ENCODE results near the gene SOCS1.

The SOCS1 gene

GRCh38 chr16:11241480-11242204 is 14.4 kb downstream of the SOCS1 start:
- TF ChIP-seq EZH2phosphoT487 (IDR thresholded peaks at IDR 0.05; ENCODE audit: borderline replicate concordance) (no peak), CTCF (conservative IDR thresholded peaks at IDR 0.05; ENCODE audit: low read length) (no peak)
- H4K20me1 ChIP-seq (ENCODE audit: insufficient read depth, low read length, poor library complexity, severe bottlenecking): no peaks in the 10 kb centered on the region
- H3K9ac ChIP-seq (ENCODE audit: low read depth, low read length, poor library complexity, severe bottlenecking): no peak overlapping the region

GRCh38 chr16:11240636-11241473 is 15.1 kb downstream of the SOCS1 start:
- Histone ChIP-seq H3F3A (ENCODE audit: low read depth) (no peaks in the 10 kb centered on the region), H3K9ac (ENCODE audit: low read depth, low read length, poor library complexity, severe bottlenecking) (peak overlapping the region; percentile 36), H3K9me3 (ENCODE audit: insufficient read depth, low read depth, low read length) (no peaks in the 10 kb centered on the region), H3K9me2 (replicated peaks; ENCODE audit: low read depth, low read length) (no peaks in the 10 kb centered on the region), H3K36me3 (ENCODE audit: insufficient read depth, low read length) (no peaks in the 10 kb centered on the region), H3K4me2 (ENCODE audit: low read depth, low read length, poor library complexity, severe bottlenecking) (peak overlapping the region; percentile 54), H3K79me2 (ENCODE audit: insufficient read depth, low read length) (no peaks in the 10 kb centered on the region), H4K20me1 (ENCODE audit: insufficient read depth, low read length, poor library complexity, severe bottlenecking) (no peaks in the 10 kb centered on the region), H3K27me3 (ENCODE audit: insufficient read depth, low read length, poor library complexity, severe bottlenecking) (no peaks in the 10 kb centered on the region), H2AFZ (ENCODE audit: low read length) (peak overlapping the region; percentile 70), H3K4me3 (ENCODE audit: low read length, poor library complexity, severe bottlenecking) (peak overlapping the region; percentile 29), H3K4me1 (ENCODE audit: insufficient read depth, low read length, poor library complexity, severe bottlenecking) (peaks cover 5% of the 10 kb centered on the region)
- no peak for TF ChIP-seq CTCF (conservative IDR thresholded peaks at IDR 0.05; ENCODE audit: low read length)
- no peak for TF ChIP-seq EZH2phosphoT487 (IDR thresholded peaks at IDR 0.05; ENCODE audit: borderline replicate concordance)

More at GRCh38 chr16:11241480-11242204, 14.4 kb downstream of the SOCS1 start:
- Histone ChIP-seq H3K9me2 (replicated peaks; ENCODE audit: low read depth, low read length) (no peaks in the 10 kb centered on the region), H3F3A (ENCODE audit: low read depth) (no peaks in the 10 kb centered on the region), H2AFZ (ENCODE audit: low read length) (no peak overlapping the region), H3K27me3 (ENCODE audit: insufficient read depth, low read length, poor library complexity, severe bottlenecking) (no peaks in the 10 kb centered on the region), H3K4me3 (ENCODE audit: low read length, poor library complexity, severe bottlenecking) (no peak overlapping the region), H3K9me3 (ENCODE audit: insufficient read depth, low read depth, low read length) (no peaks in the 10 kb centered on the region), H3K4me1 (ENCODE audit: insufficient read depth, low read length, poor library complexity, severe bottlenecking) (peaks cover 5% of the 10 kb centered on the region), H3K4me2 (ENCODE audit: low read depth, low read length, poor library complexity, severe bottlenecking) (no peak overlapping the region), H3K36me3 (ENCODE audit: insufficient read depth, low read length) (no peaks in the 10 kb centered on the region), H3K79me2 (ENCODE audit: insufficient read depth, low read length) (no peaks in the 10 kb centered on the region)

- H3F3A ChIP-seq (ENCODE audit: low read depth): no peaks in the 10 kb centered on the region
- no peak overlapping the region for H3K4me3 ChIP-seq (ENCODE audit: low read length, poor library complexity, severe bottlenecking)
- peak overlapping the region; percentile 54 for H3K4me2 ChIP-seq (ENCODE audit: low read depth, low read length, poor library complexity, severe bottlenecking)
- H3K79me2 ChIP-seq (ENCODE audit: insufficient read depth, low read length): no peaks in the 10 kb centered on the region
- H3K4me1 ChIP-seq (ENCODE audit: insufficient read depth, low read length, poor library complexity, severe bottlenecking): peaks cover 5% of the 10 kb centered on the region
- H3K9me2 ChIP-seq (replicated peaks; ENCODE audit: low read depth, low read length): no peaks in the 10 kb centered on the region
- no peak overlapping the region for H3K9ac ChIP-seq (ENCODE audit: low read depth, low read length, poor library complexity, severe bottlenecking)
- no peaks in the 10 kb centered on the region for H4K20me1 ChIP-seq (ENCODE audit: insufficient read depth, low read length, poor library complexity, severe bottlenecking)
- no peaks in the 10 kb centered on the region for H3K27me3 ChIP-seq (ENCODE audit: insufficient read depth, low read length, poor library complexity, severe bottlenecking)
- no peaks in the 10 kb centered on the region for H3K9me3 ChIP-seq (ENCODE audit: insufficient read depth, low read depth, low read length)
- H2AFZ ChIP-seq (ENCODE audit: low read length): peak overlapping the region; percentile 70; the same call in 1 of the 2 replicates
- no peaks in the 10 kb centered on the region for H3K36me3 ChIP-seq (ENCODE audit: insufficient read depth, low read length)
- TF ChIP-seq CTCF (conservative IDR thresholded peaks at IDR 0.05; ENCODE audit: low read length) (no peak), EZH2phosphoT487 (IDR thresholded peaks at IDR 0.05; ENCODE audit: borderline replicate concordance) (no peak)
These were observed 16.1 kb downstream of the SOCS1 start for GRCh38 chr16:11239644-11240632.

Measured in Loucy (cell line).